Activated effector memory CD4-positive, alpha-beta T cell treated with anti-CD3 and anti-CD28 coated beads, Interleukin-2, amount 50 U/mL, for 16 hours (primary cell): ENCODE results near the gene ACSS1.
A peak's percentile ranks its signal among the peaks of the same experiment; 100 is the strongest.

Experiments used
- DNase-seq: peaks from one replicate; pipeline ENCODE4 v3.0.0-alpha.2; 2020

The ACSS1 gene

DNA sequence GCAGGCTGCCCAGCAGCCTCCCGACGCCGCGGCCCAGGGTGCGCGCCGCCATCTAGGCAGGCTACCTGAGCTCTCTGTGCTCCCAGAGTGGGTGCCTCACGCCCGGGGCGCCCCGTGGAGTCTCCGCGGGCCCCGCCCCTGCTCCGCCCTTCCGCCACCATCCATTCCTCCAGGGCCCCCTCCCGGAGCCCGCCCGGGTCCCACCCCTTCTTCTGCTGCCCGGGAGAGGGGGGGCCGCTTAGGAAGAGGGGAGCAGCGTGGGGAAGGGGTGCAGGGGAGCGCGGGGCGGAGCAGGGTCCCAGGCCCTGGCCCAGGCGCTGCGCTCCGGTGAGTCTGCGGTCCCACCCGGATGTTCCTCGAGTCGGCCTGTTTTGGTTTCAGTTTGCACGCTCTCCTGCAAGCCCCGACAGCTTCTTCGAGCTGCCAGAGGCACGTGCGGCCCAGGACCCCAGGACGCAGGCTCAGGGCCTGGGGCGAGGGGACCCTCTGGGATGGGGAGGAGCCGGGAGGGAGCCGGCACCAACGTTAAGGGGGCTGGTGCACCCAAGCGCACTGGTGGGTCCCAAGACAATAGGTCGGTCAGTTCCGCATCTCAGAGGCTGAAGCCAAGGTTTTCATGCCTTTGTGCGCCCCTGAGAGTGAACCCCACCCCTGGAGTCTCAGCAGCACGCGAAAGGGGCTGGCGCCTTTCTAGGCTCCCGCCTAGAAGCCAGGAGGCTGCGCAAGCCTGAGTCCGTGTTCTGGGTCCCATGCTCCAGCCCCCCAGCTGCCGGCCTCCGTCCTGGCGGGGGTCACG, at the start of gene ACSS1:
TSS of gene ACSS1 (minus strand) at position 89 of the 796 bp plus-strand sequence. CDS start at position 52, 37 bp downstream.
- peak; percentile 89 for DNase-seq

DNA sequence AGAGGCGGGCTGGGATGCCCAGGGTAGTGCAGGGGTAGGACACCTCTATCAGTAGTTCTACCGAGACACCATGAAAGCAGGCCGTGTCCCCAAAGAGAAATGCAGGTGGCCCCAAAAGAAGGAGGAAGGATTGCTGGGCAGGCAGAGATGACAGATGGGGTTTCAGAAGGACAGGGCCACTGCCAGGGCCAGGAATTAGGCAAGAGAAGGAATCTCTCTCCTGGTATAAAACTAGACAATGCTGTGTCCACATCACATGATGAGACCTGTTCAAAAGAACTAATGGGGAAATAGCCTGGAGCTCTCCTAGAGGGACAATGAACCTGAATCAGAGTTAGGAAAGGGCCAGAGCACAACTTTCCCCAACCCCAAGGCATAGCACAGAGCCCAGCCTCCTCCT, 45.6 kb upstream of the ACSS1 start:
- DNase-seq, result no peak

DNA sequence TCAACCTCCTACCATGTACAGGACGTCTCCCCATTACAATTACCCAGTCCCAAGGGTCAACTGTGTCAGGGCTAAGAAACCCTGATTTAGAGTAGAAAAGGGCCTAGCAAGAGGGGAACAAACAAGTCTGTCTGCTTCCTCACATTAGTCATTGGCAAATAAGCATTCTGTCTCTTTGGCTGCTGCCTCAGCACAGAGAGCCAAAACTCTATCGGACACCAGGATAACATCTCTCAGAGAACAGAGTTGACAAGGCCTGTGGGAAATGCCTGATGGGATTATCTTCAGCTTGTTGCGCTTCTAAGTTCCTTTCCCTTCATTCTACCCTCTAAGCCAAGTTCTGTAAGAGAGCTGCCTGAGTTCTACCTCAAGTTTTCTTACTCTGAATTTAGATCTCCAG, 43.0 kb upstream of the ACSS1 start:
- no peak for DNase-seq

DNA sequence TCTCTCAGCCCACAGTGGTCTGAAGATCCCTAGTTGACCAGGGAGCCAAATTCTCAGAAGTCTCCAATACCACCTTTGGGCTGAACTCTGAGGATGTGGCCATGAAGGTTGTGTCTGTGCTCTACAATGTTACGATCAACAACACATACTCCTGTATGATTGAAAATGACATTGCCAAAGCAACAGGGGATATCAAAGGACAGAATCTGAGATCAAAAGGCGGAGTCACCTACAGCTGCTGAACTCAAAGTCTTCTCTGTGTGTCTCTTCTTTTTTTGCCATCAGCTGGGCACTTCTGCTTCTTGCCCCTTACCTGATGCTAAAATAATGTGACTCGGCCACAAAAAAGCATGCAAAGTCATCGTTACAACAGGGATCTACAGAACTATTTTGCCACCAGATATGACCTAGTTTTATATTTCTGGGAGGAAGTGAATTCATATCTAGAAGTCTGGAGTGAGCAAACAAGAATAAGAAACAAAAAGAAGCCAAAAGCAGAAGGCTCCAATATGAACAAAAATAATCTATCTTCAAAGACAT, 41.7 kb upstream of the ACSS1 start:
- no peak for DNase-seq

DNA sequence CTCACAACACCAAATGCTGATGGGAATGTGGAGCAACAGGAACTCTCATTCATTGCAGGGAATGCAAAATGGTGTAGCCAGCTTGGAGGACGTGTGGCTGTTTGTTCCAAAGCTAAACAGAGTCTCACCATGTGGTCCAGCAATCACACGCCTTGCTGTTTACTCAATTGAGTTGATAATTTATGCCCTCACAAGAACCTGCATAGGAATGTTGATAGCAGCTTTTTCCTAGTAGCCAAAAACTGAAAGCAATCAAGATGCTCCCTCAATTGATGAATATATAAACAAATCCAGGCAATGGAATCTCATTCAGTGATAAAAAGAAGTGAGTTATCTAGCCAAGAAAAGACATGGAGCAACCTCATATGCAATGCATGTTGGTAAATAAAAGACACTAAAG, 39.6 kb upstream of the ACSS1 start:
- DNase-seq, result no peak

DNA sequence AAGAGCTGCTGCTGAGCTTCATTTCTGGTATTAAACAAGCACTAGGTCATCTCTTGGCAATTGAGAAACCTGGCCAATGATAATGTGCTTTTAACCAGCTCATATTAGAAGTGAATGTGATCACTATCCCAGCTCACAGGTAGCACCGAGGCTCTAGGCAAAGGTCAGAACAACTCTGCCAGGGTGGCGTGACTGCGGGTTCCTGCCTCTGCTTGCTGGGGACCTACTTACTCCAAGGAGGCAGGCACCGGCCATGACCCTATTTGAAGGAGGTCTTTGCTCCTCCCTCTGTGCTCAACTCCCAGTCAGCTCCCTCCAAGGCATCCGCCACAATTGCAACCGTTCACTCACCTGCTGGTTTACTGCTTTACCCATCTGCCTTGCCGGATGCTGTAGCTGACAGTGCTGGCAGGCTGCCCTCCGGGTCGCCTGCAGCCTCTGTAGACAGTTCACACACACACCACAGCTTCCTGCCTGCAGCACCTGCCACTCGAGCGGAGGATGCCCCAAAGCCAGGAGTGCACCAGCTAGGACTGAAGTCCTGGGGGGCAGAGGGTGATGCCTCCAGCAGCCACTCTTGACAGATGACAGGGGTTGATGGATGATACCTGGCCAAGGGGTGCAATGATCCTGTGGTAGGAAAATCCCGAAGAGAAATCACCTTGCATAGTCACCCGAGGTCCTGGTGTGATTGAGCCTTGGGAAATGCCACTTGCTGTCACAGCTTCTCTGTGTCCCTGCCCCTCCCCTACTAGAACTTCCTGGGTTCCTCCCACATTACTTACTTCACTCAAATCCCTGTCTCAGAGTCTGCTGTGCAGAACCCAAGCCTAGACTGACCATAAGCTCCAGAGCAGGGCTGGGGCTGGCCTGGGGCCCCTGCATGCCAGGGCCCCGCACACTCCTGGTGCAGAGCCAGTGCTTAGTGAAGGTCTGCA, 32.8 kb upstream of the ACSS1 start:
- DNase-seq, result peak; percentile 86

DNA sequence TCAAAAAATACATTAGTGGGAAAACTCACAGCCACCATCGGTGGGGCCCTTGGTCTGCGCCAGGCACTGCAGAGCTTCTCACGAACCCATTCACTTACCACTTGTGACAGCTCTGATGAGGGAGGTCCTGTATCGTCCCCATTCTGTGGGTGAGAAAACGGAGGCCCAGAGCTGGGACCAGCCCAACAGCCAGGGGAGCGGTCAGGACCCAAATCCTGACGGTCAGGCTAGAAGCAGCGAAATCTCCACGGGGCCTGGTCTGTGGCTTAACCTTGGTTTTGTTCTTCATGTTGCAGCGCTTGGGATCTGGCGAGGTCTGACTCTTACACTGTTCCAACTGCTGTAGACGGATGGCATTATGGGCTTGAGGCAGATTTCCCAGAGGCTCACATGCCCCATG, 31.7 kb upstream of the ACSS1 start:
- DNase-seq, result no peak

DNA sequence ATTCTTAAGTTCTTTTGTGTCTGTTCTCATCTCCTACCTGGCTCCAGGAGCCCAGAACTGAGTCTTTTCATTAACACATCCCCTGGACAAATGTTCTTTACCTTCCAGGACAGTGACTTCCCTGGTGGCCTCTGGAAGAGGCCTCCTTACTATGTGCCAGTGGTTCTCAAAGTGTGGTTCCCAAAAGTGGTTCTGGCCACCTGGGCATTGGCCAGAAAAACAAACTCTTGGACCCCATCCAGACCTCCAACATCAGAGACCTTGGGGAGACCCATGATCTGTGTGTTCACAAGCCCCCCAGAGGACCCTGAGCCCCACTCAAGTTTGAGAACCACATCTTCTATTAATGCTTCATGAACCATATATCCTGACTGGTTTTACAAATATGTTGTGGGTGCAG, 31.2 kb upstream of the ACSS1 start:
- DNase-seq, result no peak

DNA sequence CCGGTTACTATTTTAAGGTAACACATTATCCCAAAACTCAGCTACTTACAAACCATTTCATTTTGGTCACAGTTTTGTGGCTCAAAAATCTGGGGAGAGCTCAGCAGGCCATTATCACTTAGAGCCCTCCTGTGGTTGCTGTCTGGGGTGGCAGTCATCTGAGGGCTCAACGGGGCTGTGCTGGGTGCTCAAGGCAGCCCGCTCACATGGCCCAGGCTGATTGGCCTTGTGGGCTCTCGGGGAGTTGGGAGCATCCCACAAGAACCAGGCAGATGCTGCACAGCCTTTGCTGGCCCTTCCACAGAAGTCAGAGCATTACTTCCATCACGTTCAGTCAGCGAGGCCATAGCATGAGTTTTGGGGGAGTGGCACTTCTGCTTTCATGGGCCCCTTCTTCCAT, 30.3 kb upstream of the ACSS1 start:
- DNase-seq, result no peak

DNA sequence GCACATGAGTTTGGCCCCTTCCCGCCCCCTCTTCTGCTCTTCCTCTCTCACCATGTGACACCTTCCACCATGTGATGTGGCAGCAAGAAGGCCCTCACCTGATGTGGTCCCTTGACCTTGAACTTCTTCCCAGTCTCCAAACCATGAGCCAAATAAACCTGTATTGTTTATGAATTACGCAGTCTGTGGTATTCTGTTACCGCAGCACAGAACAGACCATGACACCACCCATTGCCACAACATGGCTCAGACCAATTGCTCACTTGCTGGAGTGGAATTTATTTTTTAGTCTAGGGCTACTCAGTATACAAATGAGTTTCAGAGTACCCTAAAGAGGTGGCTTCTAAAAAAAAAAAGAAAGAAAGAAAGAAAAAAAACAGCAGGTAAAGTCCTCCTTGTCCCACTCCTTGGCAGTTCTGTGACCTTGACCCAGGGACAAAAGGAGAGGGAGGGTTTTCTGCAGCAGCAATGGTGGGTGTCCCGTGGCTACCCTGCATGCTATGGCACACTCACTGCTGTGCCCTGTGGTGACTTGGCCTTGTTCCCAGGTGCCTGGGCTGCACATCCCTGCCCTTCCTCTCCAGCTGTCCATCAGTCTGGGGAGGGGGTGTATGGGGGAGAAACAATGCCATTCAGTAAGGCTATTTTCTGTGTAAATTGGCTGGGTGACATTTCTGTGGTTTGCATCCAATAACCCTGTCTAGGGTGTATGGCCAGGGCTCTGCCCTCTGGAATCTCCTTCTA, 29.4 kb upstream of the ACSS1 start:
- no peak for DNase-seq

DNA sequence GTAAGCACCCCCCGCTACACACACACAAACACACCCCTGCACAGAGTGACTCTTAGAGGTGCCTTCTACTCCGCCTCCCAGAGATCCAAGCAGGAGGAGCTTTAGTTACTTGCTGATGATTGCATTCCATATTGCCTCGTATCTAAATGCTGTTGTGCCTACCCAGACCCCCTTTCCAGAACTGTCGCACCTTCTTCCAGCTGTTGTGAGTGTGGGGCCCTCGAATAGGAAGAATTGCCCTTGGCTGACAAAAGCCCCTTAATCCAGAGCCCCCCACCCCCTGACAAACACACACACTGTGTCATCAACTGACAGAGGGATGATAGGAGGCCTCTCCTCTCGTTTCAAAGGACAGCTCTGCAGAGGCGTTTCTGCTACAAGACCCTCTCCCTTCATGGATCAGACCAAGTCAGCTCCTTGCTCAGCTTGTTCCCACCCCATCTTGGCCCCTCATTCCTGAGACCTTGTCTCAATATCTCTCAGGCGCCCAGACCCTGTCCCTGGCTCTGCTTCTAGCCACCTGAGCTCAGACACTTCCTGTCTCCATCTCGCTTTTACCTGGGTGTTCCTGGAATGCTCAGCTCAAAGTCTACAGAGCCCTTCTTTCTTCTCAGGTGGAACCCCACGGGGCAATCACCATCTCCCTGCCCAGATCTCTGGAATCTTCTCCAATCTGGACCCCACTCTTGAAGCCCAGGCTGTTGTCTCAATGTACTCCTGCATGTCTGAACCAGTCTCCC, 28.0 kb upstream of the ACSS1 start:
- DNase-seq, result no peak

DNA sequence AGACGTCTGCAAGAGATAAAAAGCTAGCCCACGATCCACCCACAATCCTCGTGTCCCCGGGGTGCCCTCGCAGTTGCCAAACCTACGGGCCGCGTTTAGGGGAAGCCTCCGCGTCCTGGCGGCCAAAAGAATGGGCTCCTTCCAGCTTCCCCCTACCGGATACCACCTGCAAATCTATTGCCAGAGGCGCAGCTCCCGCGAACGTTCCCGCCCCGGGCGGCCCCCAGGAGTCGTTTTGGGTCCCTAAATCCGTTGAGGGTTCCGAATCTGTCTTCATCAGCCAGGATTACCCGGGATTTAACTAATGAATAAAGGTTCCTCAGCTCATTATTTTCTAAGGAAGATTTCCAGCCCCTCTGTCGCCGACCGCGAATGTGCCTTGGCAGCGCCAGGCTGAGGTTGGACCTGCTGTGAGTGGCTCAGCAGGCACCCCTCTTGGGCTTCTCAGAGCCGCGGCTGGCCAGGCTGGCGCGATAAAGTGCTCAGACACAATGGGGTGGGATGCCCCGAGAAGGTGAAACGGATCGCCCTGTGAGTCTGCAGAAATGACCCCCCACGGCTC, 26.8 kb upstream of the ACSS1 start:
- DNase-seq, result no peak

DNA sequence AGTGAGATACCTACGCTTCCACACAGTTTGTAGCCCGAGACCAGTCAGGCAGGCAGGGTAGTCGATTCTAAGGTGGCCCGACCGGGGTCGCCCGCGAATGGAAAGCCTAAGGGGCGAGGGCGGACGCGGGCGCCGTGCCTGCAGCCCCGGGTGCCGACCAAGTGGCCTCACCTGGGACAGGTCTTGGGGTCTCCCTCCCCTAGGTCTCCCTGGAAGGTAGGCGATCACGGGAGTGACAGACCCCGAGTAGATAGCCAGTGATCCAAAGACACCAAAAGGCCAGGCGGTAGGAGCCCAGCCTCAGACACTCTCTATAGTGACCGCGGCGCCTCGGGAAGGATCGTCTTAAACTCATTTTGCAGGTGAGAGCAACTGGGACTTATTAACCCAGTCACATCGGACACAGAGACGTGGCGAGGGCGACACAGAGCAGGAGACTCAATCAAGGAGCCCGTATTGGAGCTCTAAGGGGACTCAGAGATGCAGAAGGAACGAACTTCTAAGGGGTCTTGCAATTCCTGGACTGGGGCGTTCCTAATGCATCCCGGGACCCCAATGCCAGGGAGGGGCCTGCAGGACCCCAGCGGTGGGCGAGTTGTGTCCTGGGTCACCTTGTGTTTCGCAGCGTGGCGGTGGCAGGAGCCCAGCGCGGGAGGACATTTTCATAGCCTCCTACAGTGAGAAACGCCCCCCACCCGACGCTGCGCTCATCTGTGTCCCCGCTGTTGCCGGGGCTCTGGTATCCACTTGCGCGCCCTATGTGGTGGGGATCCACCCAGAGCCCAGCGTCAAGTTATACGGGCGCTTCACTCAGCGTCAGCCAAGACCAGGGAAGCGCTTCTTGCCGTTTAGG, 26.1 kb upstream of the ACSS1 start:
- no peak for DNase-seq

DNA sequence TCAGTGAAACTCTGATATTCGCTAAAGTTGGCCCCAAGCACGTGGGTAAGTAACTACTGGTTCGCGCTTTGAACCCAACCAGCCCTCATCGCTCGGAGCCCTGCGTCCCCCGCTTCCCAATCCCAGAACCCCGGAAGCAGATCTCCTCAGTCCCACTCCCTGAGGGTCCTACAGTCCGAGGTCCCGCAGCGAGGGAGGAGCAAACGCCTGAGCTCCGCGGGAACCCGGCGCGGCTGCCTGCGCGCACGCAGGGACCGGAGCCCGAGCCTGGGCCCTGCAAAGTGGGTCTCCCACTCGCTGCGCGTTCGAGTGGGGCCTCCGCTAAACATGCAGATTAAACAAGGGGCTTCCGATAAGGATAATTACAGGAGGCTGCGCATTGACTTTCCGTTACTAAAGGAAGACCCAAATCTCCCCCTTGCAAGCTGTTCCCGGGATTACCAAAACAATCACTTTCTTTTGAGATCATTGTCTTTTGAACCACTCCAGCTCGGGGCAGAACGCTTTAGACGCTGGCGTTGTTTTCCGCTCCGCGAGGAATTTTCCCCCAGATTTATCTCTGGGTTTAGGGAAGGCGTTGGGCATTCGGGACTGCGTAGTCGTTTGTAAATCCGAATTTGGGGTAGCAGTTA, 25.3 kb upstream of the ACSS1 start:
- DNase-seq, result no peak

DNA sequence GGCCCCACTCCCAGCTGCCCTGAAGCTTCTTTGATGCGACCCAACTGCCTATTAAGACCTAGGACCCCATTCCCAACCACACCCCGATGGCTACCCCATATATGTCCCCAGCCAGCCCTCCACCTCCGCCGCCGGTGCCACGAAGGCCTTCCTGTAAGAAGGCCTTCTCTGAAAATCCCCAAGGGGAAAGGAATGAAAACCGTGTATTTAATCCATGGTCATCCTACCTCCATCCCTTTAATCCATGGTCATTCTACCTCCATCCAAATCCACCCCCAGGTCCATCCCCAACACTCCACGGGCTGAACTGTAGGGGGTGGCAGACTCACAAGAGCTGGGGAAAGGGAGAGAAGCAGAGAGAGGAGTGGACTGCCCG, 24.5 kb upstream of the ACSS1 start:
- DNase-seq, result no peak

DNA sequence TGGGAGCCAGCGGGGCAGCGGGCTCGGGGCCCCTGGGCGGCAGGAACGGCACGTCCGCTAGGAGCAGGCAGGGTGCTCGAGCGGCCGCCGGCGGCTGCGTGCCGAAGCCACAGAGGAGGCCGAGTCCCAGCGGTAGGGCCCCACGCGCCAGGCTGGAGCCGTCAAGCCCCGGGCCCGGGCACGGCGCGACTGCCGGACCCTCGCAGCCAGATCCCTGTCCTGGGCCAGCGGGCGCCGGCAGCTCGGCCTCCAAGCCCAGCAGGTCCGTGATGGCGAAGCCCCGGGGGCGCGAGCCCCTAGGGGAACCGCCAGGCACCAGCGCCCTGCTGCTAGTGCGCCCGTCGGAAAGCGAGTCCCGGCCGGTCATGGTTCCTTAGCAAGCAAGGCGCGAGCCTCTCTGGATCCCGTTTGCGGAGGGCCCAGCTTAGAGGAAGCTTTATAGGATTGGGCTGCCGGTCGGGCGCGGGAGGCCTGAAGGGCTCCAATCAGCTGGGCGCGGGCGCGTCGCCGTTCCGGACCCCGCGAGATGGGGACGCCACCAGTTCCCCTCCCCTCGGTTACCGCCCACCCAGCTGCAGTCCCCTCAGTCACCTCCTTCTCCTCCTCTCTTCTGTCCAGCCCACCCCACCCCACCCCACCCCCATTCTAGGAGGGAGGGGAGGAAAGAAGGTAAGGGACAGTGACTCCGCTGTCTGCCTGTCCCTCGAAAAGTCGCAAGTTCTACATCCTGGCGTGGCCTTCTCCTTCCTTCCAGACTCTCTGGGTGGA, 24.0 kb upstream of the ACSS1 start, which contains the start of gene VSX1:
TSS of gene VSX1 (minus strand) at position 412 of the 768 bp plus-strand sequence. CDS start at position 367, 45 bp downstream.
- no peak for DNase-seq

DNA sequence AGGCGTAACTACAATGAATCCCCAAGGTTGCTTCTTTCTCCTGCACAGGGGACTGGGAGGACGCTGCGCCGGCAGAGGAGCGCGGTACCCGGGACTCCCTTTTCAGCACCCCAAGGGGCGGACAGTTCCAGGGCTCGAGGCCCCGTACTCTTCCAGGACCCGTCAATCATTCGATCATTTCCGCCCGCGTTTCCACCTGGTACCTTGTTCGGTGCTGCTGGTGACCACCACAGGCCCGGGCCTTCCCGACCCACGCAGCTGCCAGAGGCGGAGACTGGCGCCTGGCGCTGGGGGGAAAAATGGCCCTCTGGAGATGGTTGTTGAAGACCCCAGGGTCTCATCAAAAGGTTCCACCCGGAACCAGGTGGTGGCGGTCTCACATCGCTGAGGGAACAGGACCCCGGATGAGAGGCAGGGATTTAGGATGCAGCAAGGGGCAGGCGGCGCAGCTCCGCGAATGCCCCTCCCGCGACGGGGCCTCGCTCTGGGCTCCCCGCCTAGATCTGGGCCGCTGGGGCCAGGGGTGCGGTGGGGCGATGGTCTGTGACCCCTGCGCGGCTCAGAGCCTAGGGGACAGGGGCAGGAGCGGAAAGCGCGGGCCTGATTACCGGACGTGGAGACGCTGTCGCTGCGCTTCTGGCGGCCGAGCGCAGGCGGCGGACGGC, 23.3 kb upstream of the ACSS1 start:
- DNase-seq, result peak; percentile 71

DNA sequence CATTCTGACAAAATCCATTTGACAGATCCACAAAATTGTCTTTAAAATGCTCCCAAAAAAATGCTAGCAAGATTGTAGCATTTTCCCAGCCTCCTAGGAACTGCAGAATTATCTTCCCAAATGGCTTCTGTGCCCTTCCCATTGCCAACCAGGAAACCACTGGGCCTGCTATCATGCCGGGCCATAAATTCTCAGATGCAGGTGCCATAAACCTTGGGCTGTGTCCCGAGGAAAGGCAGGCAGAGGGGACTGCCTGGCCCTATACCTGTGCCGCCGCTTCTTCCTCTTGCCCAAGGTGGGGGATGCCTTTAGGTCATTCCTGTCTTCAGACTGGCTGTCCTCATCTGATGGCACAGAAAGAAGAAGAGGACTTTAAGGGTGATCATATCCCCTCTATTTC, 21.2 kb upstream of the ACSS1 start:
- DNase-seq, result no peak

DNA sequence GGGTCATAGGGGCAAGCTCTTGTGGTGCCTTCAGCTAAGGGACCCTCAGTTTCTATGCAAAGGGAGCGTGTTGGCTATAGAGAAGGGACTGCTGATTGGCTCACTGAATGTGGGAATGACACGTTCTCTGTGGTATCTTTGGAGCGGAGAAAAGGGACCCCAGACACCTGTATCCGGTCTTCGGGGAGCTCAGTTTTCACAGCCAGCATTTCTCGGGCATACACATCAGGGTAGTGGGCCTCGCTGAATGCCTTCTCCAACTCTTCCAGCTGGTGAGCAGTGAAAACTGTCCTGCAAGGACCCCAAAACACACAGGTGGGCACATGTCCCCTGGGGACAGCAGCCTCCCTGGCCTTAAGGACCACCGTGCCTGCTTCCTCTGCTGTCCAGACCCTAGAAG, 20.7 kb upstream of the ACSS1 start:
- no peak for DNase-seq
